ENCODE data around the gene CHMP4A. TPM values are rescaled to one million over a fixed set of nuclear protein-coding genes. Genes with fewer than 3 reads are reported as not detected.

Gene CHMP4A
- total RNA-seq, 1 donor from 2014 or later, result 27.0 TPM

- Histone ChIP-seq H3K27ac (peak overlapping the region in 1 of 2 donors; percentile 18), H3K4me1 (peaks cover 2 to 6% of the 10 kb centered on the region in 2 donors), H3K9me3 (no peaks in the 10 kb centered on the region), H3K27me3 (no peaks in the 10 kb centered on the region), H3K4me3 (peak overlapping the region; percentile 27 to 58), H3K36me3 (peaks cover 5 to 20% of the 10 kb centered on the region in 2 donors)
- no peak for TF ChIP-seq CTCF (IDR thresholded peaks at IDR 0.05)
- DNase-seq (ENCODE audit: low spot score in 2 of 2), result no peak
- intact Hi-C loops (cut with DNase I), result no loop called here
These were observed 40.9 kb downstream of the CHMP4A start for GRCh38 chr14:24172261-24172860.

DNA sequence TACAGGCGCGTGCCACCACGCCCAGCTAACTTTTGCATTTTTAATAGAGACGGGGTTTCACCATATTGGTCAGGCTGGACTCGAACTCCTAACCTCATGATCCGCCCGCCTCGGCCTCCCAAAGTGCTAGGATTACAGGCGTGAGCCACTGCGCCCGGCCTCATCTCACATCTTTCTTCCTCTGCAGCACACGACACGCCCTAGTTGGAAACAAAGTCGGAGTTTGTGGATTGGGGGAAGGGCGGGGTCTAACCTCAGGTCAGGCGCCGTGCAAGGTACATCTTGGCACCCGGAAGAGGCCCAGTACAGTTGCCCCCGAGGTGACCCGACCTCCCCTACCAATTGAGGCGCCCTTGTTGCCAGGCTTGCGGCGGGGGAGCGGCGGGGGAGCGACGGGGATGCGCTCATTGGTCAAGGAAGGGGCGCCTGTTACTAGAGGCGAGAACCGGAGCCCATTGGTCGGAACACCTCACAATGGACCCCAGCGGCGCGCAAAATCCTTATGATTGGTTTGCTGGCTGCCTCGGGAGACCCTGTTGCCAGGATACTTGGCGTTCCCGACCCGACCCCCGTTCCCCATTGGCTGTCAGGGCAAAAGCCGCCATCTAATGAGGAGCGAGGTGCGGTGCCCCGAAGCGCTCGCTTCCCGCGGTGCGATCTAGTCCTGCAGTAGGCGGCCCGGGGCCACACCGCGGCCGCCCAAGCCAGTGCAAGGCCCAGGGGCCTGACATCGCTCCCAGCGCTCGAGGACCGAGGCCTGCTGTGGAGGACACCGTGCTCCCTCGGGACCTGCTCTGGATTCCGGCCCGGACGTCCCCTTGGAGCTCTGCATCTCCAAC lies 41.6 kb downstream of the CHMP4A start, which contains the start of gene REC8:
REC8 (plus strand) TSS at position 659 of the 839 bp plus-strand sequence. CDS start 473 bp downstream, outside the sequence.
- Histone ChIP-seq H3K9me3 (no peaks in the 10 kb centered on the region), H3K4me1 (peaks cover 2 to 6% of the 10 kb centered on the region in 2 donors), H3K27me3 (no peaks in the 10 kb centered on the region), H3K4me3 (peak within 1 kb of the TSS; percentile 27 to 58), H3K36me3 (peaks cover 9 to 19% of the 10 kb centered on the region in 2 donors), H3K27ac (peak within 1 kb of the TSS; percentile 1 to 18)
- TF ChIP-seq CTCF (IDR thresholded peaks at IDR 0.05), result no peak
- DNase-seq (ENCODE audit: low spot score in 2 of 2), result peak; percentile 38 to 85
- intact Hi-C loops (cut with DNase I), result no loop called here

- intact Hi-C loops (cut with DNase I), result no loop called here
- peaks cover 8 to 12% of the 10 kb centered on the region in 2 donors for H3K4me1 ChIP-seq
- no peak for DNase-seq (ENCODE audit: low spot score in 2 of 2)
- H3K27me3 ChIP-seq, result no peaks in the 10 kb centered on the region
- no peak for TF ChIP-seq CTCF (IDR thresholded peaks at IDR 0.05)
- peaks cover 49 to 56% of the 10 kb centered on the region in 2 donors for H3K36me3 ChIP-seq
- no peak overlapping the region for H3K4me3 ChIP-seq
- H3K27ac ChIP-seq, result no peak overlapping the region
- no peaks in the 10 kb centered on the region for H3K9me3 ChIP-seq
These were observed 45.7 kb downstream of the CHMP4A start for GRCh38 chr14:24167469-24168114.

DNA sequence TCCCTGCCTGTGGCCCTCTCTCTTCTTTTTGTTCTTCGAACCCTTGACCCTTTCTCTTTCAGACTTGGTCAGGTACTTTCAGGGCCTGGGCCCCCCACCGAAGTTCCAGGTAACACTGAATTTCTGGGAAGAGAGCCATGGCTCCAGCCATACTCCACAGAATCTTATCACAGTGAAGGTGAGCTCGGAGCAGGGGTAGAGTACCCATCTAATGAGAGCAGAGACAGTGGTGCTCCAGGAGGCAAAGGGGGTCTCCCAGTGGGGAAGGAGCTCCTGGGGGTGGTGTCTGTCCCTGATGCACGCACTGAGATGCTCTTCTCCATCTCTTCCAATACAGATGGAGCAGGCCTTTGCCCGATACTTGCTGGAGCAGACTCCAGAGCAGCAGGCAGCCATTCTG lies 47.5 kb downstream of the CHMP4A start:
- Histone ChIP-seq H3K27me3 (no peaks in the 10 kb centered on the region), H3K36me3 (peaks cover 50 to 56% of the 10 kb centered on the region in 2 donors), H3K9me3 (no peaks in the 10 kb centered on the region), H3K27ac (no peak overlapping the region), H3K4me1 (peaks cover 9 to 12% of the 10 kb centered on the region in 2 donors), H3K4me3 (no peak overlapping the region)
- TF ChIP-seq CTCF (IDR thresholded peaks at IDR 0.05), result no peak
- no peak for DNase-seq (ENCODE audit: low spot score in 2 of 2)
- intact Hi-C loops (cut with DNase I), result no loop called here

DNA sequence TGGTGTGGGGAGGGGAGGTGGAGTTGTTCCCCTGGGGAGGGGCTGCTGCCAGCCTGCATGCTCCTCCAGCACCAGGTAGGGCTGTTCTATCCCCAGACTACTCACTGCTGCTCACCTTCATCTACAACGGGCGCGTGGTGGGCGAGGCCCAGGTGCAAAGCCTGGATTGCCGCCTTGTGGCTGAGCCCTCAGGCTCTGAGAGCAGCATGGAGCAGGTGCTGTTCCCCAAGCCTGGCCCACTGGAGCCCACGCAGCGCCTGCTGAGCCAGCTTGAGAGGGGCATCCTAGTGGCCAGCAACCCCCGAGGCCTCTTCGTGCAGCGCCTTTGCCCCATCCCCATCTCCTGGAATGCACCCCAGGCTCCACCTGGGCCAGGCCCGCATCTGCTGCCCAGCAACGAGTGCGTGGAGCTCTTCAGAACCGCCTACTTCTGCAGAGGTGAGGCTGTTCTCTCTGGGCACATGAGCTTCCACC lies 48.7 kb downstream of the CHMP4A start:
- no peak for DNase-seq (ENCODE audit: low spot score in 2 of 2)
- peaks cover 9 to 12% of the 10 kb centered on the region in 2 donors for H3K4me1 ChIP-seq
- intact Hi-C loops (cut with DNase I), result no loop called here
- no peak overlapping the region for H3K27ac ChIP-seq
- H3K4me3 ChIP-seq, result no peak overlapping the region
- H3K36me3 ChIP-seq, result peaks cover 50 to 64% of the 10 kb centered on the region in 2 donors
- H3K27me3 ChIP-seq, result no peaks in the 10 kb centered on the region
- H3K9me3 ChIP-seq, result no peaks in the 10 kb centered on the region
- no peak for TF ChIP-seq CTCF (IDR thresholded peaks at IDR 0.05)
